Stomach (tissue), 9 donors: ENCODE data around the gene UBR2. TPM values are rescaled to one million over a fixed set of nuclear protein-coding genes. Genes with fewer than 3 reads are reported as not detected.
"Not testable (repeated sequence)": the region's sequence is repeated elsewhere in the genome, so short reads cannot be mapped to it uniquely, and the experiment has no call there.

Experiments used
- DNase-seq, 2 donors: peaks; one replicate each; pipeline versions ENCODE4 v3.0.0 to v3.0.0-alpha.2; 2013 to 2019
- H3K27ac ChIP-seq, 5 donors: fragments of 200-600 bp in 4 of 5; sonication (generic) in 4 of 5; one replicate each; pipeline ENCODE4 v1.5.1; 2013 to 2019; ENCODE audit warnings: mild to moderate bottlenecking in 1 of 5, moderate library complexity in 1 of 5
- H3K27me3 ChIP-seq, 3 donors: fragments of 200-600 bp; sonication (generic); one replicate each; pipeline ENCODE4 v1.5.1; 2017 to 2019; ENCODE audit warnings: mixed run types in 1 of 3
- H3K36me3 ChIP-seq, 4 donors: fragments of 200-600 bp; sonication (generic); 1 replicate in 3 of 4; 2 replicates in 1 of 4; pipeline ENCODE4 v1.5.1; 2016 to 2019
- H3K4me1 ChIP-seq, 4 donors: fragments of 200-600 bp; sonication (generic); one replicate each; pipeline ENCODE4 v1.5.1; 2016 to 2019
- H3K4me3 ChIP-seq, 4 donors: fragments of 200-600 bp; sonication (generic) in 3 of 4; one replicate each; pipeline ENCODE4 v1.5.1; 2016 to 2019; ENCODE audit warnings: mild to moderate bottlenecking in 1 of 4
- H3K9me3 ChIP-seq, 4 donors: fragments of 200-600 bp; sonication (generic); one replicate each; pipeline ENCODE4 v1.5.1; 2016 to 2019
- CTCF ChIP-seq, 7 experiments: fragments of 450-650 bp in 4 of 7; fragments of 200-600 bp in 3 of 7; sonication (generic) in 3 of 7; IDR thresholded peaks; one replicate each; pipeline ENCODE4 v1.5.1; 2016 to 2019; ENCODE audit warnings: antibody characterized with exemption in 7 of 7, control low read depth in 2 of 7, mild to moderate bottlenecking in 1 of 7
- EP300 ChIP-seq: sonication (generic); formaldehyde crosslinking; IDR thresholded peaks from one replicate; pipeline ENCODE4 v1.6.1; 2017; ENCODE audit warnings: antibody characterized with exemption
- POLR2A ChIP-seq, 4 donors: fragments of 450-650 bp; IDR thresholded peaks; one replicate each; pipeline ENCODE4 v1.6.1; 2016; ENCODE audit warnings: antibody characterized with exemption in 4 of 4, control low read depth in 2 of 4, mild to moderate bottlenecking in 1 of 4, moderate library complexity in 1 of 4
- POLR2AphosphoS5 ChIP-seq, 3 donors: sonication (generic); formaldehyde crosslinking; IDR thresholded peaks; one replicate each; pipeline ENCODE4 v1.6.1; 2016; ENCODE audit warnings: antibody characterized with exemption in 3 of 3
- WGBS, 5 donors: extraction: QIAGEN DNeasy Blood & Tissue Kit in 3 of 5; methylation state at CpG; one replicate each; pipeline versions ENCODE4 v1.1.5 to v1.1.7; 2013 to 2018; 5-methylcytosine and 5-hydroxymethylcytosine counted together
- intact Hi-C: fragments of 100-400 bp; cut with DNase I; formaldehyde crosslinking; loops from one replicate; pipeline ENCODE4 v1.15.1; 2023; ENCODE audit warnings: low total_unique reads
- polyA plus RNA-seq, 3 donors: library from polyadenylated mRNA; stranded (reverse); fragments of 200-250 nt; gene quantifications; one replicate each; pipeline ENCODE4 v1.2.3, GENCODE V29; 2013
- total RNA-seq, 5 donors: library from RNA; depleted of rRNA; stranded (reverse); fragments of >200 nt; gene quantifications; one replicate each; pipeline versions ENCODE4 v1.1.0 to v1.2.3, GENCODE V29; 2014 to 2016
- donor health status: healthy with polysubstance abuse.
- donor health status: Bipolar disorder and iron deficiency.
- donor health status: healthy.

The UBR2 gene
- total and polyA plus RNA-seq, 8 donors: 5.1 to 57.1 (median 19.8) TPM

DNA sequence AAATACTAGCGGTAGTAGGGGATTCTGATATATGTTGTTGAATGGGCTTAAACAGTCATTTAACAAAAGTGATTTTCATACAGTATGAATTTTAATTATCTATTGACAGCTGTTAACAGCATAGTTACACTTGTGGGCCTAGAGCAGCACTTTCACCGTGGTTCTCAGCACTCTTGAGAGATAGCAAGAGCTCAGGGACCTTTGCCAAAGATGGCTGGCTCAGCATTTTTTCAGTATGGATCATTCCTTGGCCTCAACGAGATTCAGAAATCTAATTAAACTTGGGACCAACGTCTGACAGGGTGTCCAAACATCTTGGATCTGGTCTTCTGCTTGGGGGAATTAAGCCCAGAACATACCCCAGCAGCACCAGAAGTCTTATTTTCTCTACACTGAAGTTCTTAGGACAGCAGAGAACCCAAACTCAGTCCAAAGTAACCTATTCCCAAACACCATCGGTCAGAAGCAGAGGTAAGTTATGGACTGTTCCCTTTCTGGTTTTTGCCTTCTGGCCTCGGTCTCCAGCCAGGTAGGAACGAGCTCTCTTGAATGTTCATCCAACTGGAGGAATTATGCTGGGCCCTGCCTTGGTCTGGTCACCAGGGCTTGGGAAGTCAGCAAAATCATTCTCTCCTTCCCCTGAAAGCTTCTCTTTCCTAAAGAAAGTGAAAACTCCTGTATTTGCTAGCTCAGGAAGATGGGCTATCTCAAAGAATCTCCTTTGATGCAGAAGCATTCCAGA, 132.9 kb downstream of the UBR2 start:
- Histone ChIP-seq H3K27me3 (no peaks in the 10 kb centered on the region), H3K36me3 (peaks cover 10 to 36% (median 31%) of the 10 kb centered on the region in 4 donors), H3K27ac (peak overlapping the region in 2 of 5 donors; percentile 39 to 41), H3K4me1 (peaks cover 0 to 8% (median 0%) of the 10 kb centered on the region in 4 donors), H3K4me3 (no peak overlapping the region), H3K9me3 (no peaks in the 10 kb centered on the region)
- TF ChIP-seq EP300 (no peak), POLR2A (IDR thresholded peaks at IDR 0.05) (no peak), POLR2AphosphoS5 (IDR thresholded peaks at IDR 0.05) (no peak), CTCF (IDR thresholded peaks at IDR 0.05) (no peak)
- DNase-seq: no peak
- 58 to 80% (median 73%) methylated on average over 7 of the region's 7 CpGs for WGBS, 5 donors
- intact Hi-C loops: no loop called here

- intact Hi-C loops: no loop called here
- Histone ChIP-seq H3K27ac (peak overlapping the region in 2 of 5 donors; percentile 39 to 41), H3K4me1 (peaks cover 0 to 8% (median 0%) of the 10 kb centered on the region in 4 donors), H3K9me3 (no peaks in the 10 kb centered on the region), H3K36me3 (peaks cover 10 to 30% (median 26%) of the 10 kb centered on the region in 4 donors), H3K4me3 (no peak overlapping the region), H3K27me3 (no peaks in the 10 kb centered on the region)
- 87 to 92% (median 90%) methylated on average over 5 of the region's 5 CpGs for WGBS, 5 donors
- DNase-seq: no peak
- TF ChIP-seq CTCF (IDR thresholded peaks at IDR 0.05) (no peak), POLR2AphosphoS5 (IDR thresholded peaks at IDR 0.05) (no peak), POLR2A (IDR thresholded peaks at IDR 0.05) (no peak), EP300 (no peak)
Measured at GRCh38 chr6:42697268-42697655, 133.4 kb downstream of the UBR2 start.

DNA sequence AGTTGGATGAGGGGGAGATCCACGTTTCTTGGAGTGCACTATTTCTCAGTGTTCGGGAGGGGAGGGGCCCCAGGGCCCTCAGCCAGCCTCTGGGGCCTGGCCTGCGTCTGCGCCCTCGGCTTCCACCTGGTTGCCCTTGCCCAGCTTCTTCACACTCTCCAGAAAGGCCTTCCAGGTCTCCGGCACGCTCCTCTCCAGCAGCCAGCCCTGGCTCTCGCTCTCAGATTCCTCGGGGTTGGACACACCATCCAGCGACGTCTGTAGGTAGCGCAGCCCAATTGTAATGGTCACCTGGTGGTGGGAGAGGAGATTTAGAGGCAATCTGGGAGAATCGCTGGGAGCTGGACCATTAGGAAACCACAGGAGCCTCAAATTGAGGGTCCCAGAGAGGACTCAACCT, 134.4 kb downstream of the UBR2 start:
- peaks cover 3 to 21% (median 16%) of the 10 kb centered on the region in 4 donors for H3K36me3 ChIP-seq
- H3K4me3 ChIP-seq: no peak overlapping the region
- 80 to 93% (median 83%) methylated on average over 10 to 13 of the region's 13 CpGs for WGBS, 5 donors
- no peaks in the 10 kb centered on the region for H3K27me3 ChIP-seq
- DNase-seq: no peak
- TF ChIP-seq CTCF (IDR thresholded peaks at IDR 0.05): no peak
- no peak for TF ChIP-seq POLR2AphosphoS5 (IDR thresholded peaks at IDR 0.05)
- TF ChIP-seq POLR2A (IDR thresholded peaks at IDR 0.05): no peak
- H3K9me3 ChIP-seq: no peaks in the 10 kb centered on the region
- intact Hi-C loops: no loop called here
- H3K4me1 ChIP-seq: peaks cover 0 to 8% (median 0%) of the 10 kb centered on the region in 4 donors
- H3K27ac ChIP-seq: no peak overlapping the region

DNA sequence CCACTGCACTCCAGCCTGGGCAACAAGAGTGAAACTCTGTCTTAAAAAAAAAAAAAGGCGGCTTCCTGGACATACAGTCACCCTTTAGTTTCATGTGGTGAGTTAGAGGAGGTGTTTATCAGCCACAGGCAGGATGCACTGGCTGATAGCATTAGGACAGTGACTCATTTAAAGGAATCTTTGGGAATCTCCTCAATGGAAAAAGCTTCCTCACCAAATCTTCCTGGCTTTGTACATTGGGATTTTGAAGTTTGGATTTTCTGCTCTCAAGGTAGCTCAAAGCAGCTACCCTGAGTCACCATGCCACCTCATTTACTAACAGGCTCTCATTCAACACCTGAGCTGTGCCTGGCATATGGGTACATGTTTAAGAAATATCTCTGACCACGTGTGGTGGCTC, 138.4 kb downstream of the UBR2 start:
- intact Hi-C loops: no loop called here
- Histone ChIP-seq H3K4me1 (peaks cover 0 to 19% (median 8%) of the 10 kb centered on the region in 4 donors), H3K4me3 (no peak overlapping the region), H3K36me3 (no peaks in the 10 kb centered on the region), H3K27me3 (no peaks in the 10 kb centered on the region), H3K9me3 (no peaks in the 10 kb centered on the region), H3K27ac (no peak overlapping the region)
- WGBS, 5 donors: 39 to 85% (median 73%) methylated on average over 2 of the region's 2 CpGs
- no peak for DNase-seq
- no peak for TF ChIP-seq EP300
- no peak for TF ChIP-seq POLR2A (IDR thresholded peaks at IDR 0.05)
- TF ChIP-seq CTCF (IDR thresholded peaks at IDR 0.05): no peak
- no peak for TF ChIP-seq POLR2AphosphoS5 (IDR thresholded peaks at IDR 0.05)

- 95 to 97% (median 96%) methylated on average over 3 of the region's 3 CpGs for WGBS, 5 donors
- H3K36me3 ChIP-seq, H3K27me3 ChIP-seq, H3K4me3 ChIP-seq, DNase-seq, H3K27ac ChIP-seq, intact Hi-C loops, H3K9me3 ChIP-seq: not testable (repeated sequence)
- H3K4me1 ChIP-seq: peaks cover 0 to 18% (median 8%) of the 10 kb centered on the region in 4 donors
Measured at GRCh38 chr6:42702786-42703185, 139.0 kb downstream of the UBR2 start.
